DMS153 (cell line): ENCODE results near the gene EPHB2.

Experiments
- DNase-seq: peaks from one replicate; lab custom pipeline; 2025; lab: John Stamatoyannopoulos, UW

The EPHB2 gene

GRCh38 chr1:22751124-22751531 is 40.5 kb downstream of the EPHB2 start:
- peak; percentile 71 for DNase-seq

DNA sequence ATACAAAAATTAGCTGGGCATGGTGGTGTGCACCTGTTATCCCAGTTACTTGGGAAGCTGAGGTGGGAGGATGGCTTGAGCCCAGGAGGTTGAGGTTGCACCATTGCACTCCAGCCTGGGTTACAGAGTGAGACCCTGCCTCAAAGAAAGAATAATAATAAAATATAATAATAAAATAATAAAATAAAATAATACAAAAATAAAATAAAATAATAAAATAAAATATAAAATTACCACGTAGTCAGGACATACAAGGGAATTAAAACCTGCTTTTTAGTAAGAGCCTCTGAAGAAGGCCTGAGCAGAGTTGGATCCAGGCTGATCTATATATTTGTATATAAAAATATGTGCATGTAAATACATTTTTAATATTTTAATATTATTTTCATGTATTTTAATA is 41.7 kb downstream of the EPHB2 start:
- DNase-seq = no peak

DNA sequence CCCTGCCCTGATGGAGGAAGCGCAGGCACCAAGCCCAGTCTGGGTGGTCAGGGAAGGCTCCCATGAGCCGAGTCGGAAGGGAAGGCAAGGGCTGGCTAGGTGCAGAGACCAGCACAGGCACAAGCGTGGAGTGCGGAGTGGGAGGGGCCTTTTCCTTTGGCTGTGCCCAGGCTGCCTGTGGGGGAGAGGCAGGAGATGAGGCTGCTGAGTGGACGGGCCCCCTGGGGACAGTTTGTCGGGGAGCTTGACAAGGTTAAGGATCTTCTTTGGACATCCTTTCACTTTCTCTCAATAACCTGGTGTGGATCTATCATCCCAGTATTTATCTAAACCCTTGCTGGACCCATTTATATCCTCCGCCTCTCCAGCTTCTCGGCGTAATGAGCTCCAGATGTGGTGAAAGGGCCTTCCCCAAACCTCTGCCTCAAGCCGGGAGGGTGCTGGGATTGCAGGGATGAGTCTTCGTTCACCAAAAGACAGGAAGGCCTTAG is 42.9 kb downstream of the EPHB2 start:
- DNase-seq = no peak

GRCh38 chr1:22754106-22754768 is 43.6 kb downstream of the EPHB2 start:
- DNase-seq = no peak

DNA sequence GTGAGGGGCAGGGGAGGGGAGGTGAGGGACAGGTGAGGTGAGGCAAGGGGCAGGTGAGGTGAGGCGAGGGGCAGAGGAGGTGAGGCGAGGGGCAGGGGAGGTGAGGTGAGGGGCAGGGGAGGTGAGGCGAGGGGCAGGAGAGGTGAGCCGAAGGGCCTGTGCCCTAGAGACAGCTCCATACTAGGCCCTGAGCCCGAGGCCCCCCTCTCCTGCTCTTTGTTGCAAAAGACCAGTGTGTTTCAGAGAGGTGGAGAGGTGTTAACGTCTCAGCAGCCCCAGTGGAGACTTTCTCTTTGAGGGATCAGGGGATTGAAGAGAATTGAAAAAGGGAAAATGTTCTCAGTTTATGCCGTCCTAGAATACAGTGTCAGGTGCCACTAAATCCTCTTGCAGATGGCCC is 44.2 kb downstream of the EPHB2 start:
- no peak for DNase-seq

GRCh38 chr1:22755641-22756040 is 45.0 kb downstream of the EPHB2 start:
- DNase-seq = no peak

GRCh38 chr1:22756125-22756735 is 45.6 kb downstream of the EPHB2 start:
- no peak for DNase-seq

DNA sequence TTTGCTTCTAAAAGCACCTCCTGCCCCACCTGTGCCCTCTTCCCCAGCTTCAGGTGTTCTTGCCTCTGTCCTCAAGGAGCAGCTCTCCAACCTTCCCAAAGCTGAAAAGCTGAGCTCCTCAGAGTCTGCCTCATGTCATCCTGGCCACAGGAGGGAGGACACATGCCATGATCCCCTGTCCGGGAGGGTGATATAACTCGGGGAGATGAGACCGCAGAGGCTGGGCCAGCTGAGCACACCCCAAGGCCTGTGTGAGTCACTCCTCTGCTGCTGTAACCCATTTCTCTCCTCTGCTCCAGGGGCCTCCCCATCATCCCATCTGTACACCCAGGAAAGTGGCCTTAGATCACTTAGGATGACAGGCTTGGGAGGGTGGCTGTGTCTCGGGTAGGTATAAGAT is 49.8 kb downstream of the EPHB2 start:
- no peak for DNase-seq

GRCh38 chr1:22761101-22761500 is 50.5 kb downstream of the EPHB2 start:
- DNase-seq = no peak

GRCh38 chr1:22761821-22762220 is 51.2 kb downstream of the EPHB2 start:
- no peak for DNase-seq

GRCh38 chr1:22763487-22764200 is 53.0 kb downstream of the EPHB2 start:
- no peak for DNase-seq

- DNase-seq = no peak
Measured at GRCh38 chr1:22767852-22768251, 57.2 kb downstream of the EPHB2 start.

DNA sequence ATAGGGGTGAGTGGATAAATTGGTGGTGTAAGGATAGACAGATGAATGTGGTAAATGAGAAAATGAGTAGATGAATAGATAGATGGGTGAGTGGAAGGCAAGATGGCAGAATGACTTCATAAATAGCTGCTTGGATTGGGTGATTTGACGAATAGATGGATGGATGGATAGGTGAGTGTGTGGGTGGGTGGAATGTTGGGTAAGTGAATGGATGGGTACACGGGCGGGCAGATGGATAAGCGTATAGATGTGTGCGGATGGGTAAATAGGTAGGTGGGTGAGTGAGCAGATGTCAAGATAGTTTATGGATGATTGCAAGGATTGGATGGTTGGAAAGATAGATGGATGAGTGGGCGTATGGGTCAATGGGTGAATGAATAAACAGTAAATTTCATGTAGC is 59.3 kb downstream of the EPHB2 start:
- no peak for DNase-seq

DNA sequence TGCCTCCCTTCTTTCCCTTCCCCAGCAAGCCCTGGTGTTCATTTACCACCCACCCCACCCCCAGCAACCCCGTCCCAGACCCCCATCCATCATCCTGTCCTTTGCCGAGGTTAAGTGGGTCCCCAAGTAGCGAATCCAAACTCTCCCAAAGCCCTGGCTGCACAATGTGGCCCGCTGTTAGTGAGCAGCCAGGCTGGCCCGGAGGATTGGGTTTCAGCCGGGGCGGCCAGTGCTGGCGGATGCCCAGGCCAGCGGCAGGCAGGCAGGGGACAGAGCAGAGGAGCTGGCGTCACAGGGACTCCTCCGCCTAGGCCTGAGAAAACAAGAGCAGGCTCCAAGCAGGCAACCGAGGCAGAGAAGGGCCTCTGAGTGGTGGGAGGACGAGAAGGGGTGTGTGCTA is 61.4 kb downstream of the EPHB2 start:
- DNase-seq = no peak

GRCh38 chr1:22773981-22774832 is 63.6 kb downstream of the EPHB2 start:
- no peak for DNase-seq

DNA sequence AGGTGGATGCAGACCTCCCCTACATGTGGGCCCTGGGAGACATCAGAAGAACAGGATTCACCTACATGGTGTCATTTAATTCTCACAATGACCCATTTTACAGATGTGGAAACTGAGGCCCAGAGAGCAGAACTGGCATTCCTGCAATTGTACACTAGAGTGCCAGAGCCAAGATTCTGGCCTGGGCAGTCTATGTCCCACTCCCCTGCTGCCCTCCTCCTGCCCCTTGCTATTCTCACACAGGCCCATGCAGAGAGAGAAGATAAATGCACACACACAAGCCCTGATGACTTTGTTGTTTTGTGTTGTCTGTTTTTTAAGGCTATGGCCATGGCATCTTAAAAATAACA is 64.2 kb downstream of the EPHB2 start:
- no peak for DNase-seq

GRCh38 chr1:22775478-22775877 is 64.8 kb downstream of the EPHB2 start:
- DNase-seq = no peak

GRCh38 chr1:22776035-22776613 is 65.5 kb downstream of the EPHB2 start:
- peak; percentile 26 for DNase-seq

DNA sequence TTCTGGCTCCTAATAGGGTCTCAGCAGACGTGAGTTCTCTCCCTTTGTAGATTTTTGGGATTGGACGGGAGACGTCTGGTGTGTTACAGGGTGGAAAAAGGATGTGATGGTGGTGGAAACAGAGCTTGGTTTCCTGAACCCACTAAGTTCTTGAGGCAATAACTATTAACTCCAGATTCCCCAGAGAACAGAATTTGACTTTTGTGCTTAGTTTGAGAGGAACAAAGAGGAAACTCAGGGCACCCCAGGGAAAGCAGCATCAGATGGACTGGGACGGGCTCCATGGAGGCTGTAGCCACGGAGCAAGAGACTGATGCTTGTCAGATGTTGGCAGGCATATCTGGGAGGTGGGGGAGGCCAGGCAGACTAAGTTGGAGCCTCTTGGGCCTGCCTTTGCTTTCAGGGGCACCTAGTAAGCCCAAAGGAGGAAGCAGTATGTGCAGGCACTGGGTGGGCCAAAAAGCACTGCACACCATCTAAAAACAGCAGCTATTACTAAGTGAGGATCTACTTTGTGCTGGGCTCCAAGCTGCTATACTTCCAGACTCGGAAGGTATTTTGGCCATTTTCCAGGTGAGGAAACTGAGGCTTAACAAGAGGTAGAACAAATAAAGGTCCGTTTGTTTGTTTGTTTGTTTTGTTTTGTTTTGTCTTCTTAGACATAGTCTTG is 66.9 kb downstream of the EPHB2 start:
- DNase-seq = no peak

DNA sequence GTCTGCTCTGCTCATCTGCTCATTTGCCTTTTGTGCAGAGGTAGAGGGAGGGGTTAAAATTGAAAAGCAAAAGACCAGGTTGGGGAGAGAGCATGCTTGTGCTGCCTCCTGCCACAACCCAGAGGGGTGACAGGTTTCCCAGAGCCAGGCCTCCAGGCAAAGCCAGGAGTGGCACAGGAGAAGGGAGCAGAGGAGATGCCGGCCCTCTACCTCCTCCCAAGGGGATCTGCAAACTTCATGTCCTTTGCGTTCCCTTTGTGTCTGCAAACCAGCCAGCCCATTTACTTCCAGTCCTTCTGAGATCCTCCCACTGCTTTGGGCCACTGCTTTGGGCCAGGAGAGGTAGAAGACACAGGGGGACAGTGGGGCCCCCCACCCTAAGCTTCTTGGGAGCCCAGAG is 67.8 kb downstream of the EPHB2 start:
- no peak for DNase-seq

DNA sequence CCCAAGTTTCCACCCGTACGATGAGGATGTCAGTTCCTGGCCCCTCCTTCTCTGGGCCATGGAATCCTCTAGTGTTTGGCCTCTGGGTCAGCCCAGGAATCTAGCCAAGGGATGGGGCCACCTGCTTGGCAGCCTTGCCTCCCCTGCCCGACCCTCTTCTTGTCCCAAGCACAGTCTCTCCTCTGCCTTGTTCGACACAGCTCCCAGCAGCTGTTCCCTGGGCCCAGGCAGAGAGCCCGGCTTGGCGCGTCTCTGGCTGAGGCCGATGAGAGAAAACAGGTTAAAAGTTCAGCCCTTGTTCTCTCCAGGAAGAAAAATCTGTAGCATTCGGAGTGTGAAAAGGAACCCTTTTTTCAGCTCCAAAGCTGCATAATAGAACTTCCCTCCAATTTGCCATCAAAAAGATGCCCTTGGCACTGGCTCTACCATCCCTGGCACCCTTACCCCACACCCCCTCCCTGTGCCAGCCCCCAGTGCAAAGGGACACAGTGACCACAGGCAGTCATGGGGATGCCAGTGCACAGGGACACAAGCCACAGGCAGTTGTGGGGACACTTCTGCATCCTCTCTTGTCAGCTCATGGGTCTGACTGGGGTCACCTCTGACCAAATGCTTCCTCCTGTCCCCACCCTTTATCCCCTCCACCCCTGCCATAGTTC is 68.4 kb downstream of the EPHB2 start:
- no peak for DNase-seq
